ENCODE measurements around the gene GALNT9. TPM values are rescaled to one million over a fixed set of nuclear protein-coding genes. Genes with fewer than 3 reads are reported as not detected.

The GALNT9 gene
- polyA plus RNA-seq, 1 of the 3 experiments (the other 2 are of a cell fraction) = not detected

GRCh38 chr12:132181570-132182200, 147.7 kb downstream of the GALNT9 start:
- Histone ChIP-seq H3K9ac (no peak overlapping the region), H3K4me3 (ENCODE audit: low read depth in 2 of 2, low read length in 1 of 2) (no peak overlapping the region), H3K36me3 (replicated peaks in 1 of 2; ENCODE audit: control insufficient read depth in 1 of 2, insufficient read depth in 2 of 2, low read length in 1 of 2) (no peaks in the 10 kb centered on the region), H3K4me2 (no peak overlapping the region), H4K20me1 (ENCODE audit: insufficient read depth) (no peaks in the 10 kb centered on the region), H3K4me1 (ENCODE audit: control insufficient read depth in 1 of 2, insufficient read depth in 2 of 2, low read depth in 1 of 2, low read length in 1 of 2) (peaks cover 0 to 2% of the 10 kb centered on the region in 2 experiments; a peak in 1 of 4 replicates), H3K9me2 (no peaks in the 10 kb centered on the region), H3K27me3 (ENCODE audit: insufficient read depth) (peaks cover 90% of the 10 kb centered on the region), H3K9me3 (no peaks in the 10 kb centered on the region), H2AFZ (ENCODE audit: low read depth) (no peak overlapping the region), H3F3A (replicated peaks; ENCODE audit: insufficient read depth) (no peaks in the 10 kb centered on the region), H3K79me2 (ENCODE audit: insufficient read depth) (no peaks in the 10 kb centered on the region), H3K27ac (ENCODE audit: low read depth in 2 of 2, low read length in 1 of 2) (no peak overlapping the region)
- CTCF ChIA-PET = no interaction called here
- no peak for DNase-seq
- POLR2A ChIA-PET = no interaction called here
- 44% methylated on average over 22 of the region's 33 CpGs for WGBS (ENCODE audit: low lambda C conversion rate)
- TF ChIP-seq, protein P1, sequence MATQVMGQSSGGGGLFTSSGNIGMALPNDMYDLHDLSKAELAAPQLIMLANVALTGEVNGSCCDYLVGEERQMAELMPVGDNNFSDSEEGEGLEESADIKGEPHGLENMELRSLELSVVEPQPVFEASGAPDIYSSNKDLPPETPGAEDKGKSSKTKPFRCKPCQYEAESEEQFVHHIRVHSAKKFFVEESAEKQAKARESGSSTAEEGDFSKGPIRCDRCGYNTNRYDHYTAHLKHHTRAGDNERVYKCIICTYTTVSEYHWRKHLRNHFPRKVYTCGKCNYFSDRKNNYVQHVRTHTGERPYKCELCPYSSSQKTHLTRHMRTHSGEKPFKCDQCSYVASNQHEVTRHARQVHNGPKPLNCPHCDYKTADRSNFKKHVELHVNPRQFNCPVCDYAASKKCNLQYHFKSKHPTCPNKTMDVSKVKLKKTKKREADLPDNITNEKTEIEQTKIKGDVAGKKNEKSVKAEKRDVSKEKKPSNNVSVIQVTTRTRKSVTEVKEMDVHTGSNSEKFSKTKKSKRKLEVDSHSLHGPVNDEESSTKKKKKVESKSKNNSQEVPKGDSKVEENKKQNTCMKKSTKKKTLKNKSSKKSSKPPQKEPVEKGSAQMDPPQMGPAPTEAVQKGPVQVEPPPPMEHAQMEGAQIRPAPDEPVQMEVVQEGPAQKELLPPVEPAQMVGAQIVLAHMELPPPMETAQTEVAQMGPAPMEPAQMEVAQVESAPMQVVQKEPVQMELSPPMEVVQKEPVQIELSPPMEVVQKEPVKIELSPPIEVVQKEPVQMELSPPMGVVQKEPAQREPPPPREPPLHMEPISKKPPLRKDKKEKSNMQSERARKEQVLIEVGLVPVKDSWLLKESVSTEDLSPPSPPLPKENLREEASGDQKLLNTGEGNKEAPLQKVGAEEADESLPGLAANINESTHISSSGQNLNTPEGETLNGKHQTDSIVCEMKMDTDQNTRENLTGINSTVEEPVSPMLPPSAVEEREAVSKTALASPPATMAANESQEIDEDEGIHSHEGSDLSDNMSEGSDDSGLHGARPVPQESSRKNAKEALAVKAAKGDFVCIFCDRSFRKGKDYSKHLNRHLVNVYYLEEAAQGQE (IDR thresholded peaks at IDR 0.05; ENCODE audit: low read depth, low read length) = no peak
- TF ChIP-seq RXRA (IDR thresholded peaks at IDR 0.05; ENCODE audit: borderline replicate concordance, low read depth) = no peak
- TF ChIP-seq NRF1 (IDR thresholded peaks at IDR 0.05; ENCODE audit: low read depth, low read length) = no peak
- TF ChIP-seq, protein P2, sequence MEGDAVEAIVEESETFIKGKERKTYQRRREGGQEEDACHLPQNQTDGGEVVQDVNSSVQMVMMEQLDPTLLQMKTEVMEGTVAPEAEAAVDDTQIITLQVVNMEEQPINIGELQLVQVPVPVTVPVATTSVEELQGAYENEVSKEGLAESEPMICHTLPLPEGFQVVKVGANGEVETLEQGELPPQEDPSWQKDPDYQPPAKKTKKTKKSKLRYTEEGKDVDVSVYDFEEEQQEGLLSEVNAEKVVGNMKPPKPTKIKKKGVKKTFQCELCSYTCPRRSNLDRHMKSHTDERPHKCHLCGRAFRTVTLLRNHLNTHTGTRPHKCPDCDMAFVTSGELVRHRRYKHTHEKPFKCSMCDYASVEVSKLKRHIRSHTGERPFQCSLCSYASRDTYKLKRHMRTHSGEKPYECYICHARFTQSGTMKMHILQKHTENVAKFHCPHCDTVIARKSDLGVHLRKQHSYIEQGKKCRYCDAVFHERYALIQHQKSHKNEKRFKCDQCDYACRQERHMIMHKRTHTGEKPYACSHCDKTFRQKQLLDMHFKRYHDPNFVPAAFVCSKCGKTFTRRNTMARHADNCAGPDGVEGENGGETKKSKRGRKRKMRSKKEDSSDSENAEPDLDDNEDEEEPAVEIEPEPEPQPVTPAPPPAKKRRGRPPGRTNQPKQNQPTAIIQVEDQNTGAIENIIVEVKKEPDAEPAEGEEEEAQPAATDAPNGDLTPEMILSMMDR (IDR thresholded peaks at IDR 0.05) = no peak
- TF ChIP-seq POLR2AphosphoS5 (IDR thresholded peaks at IDR 0.05; ENCODE audit: low read depth, low read length) = no peak

GRCh38 chr12:132180648-132181546, 148.5 kb downstream of the GALNT9 start:
- TF ChIP-seq FOXJ3 (CRISPR knock-in tag; IDR thresholded peaks at IDR 0.05) (no peak), GABPA (IDR thresholded peaks at IDR 0.05; ENCODE audit: low read depth) (no peak), GATA2 (CRISPR knock-in tag; IDR thresholded peaks at IDR 0.05) (no peak), RFX5 (IDR thresholded peaks at IDR 0.05; ENCODE audit: low read length) (no peak), EP300 (IDR thresholded peaks at IDR 0.05; ENCODE audit: borderline replicate concordance in 1 of 2, low read depth in 1 of 2, low read length in 1 of 2) (no peak)
- TF ChIP-seq, protein P1 (IDR thresholded peaks at IDR 0.05; ENCODE audit: low read depth, low read length) = no peak
- TF ChIP-seq, protein P3, sequence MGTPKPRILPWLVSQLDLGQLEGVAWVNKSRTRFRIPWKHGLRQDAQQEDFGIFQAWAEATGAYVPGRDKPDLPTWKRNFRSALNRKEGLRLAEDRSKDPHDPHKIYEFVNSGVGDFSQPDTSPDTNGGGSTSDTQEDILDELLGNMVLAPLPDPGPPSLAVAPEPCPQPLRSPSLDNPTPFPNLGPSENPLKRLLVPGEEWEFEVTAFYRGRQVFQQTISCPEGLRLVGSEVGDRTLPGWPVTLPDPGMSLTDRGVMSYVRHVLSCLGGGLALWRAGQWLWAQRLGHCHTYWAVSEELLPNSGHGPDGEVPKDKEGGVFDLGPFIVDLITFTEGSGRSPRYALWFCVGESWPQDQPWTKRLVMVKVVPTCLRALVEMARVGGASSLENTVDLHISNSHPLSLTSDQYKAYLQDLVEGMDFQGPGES (IDR thresholded peaks at IDR 0.05; ENCODE audit: low read depth, low read length) = no peak
- TF ChIP-seq, protein P4, sequence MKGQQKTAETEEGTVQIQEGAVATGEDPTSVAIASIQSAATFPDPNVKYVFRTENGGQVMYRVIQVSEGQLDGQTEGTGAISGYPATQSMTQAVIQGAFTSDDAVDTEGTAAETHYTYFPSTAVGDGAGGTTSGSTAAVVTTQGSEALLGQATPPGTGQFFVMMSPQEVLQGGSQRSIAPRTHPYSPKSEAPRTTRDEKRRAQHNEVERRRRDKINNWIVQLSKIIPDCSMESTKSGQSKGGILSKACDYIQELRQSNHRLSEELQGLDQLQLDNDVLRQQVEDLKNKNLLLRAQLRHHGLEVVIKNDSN (IDR thresholded peaks at IDR 0.05; ENCODE audit: borderline replicate concordance, low read depth) = no peak
- Histone ChIP-seq H4K20me1 (ENCODE audit: insufficient read depth) (no peaks in the 10 kb centered on the region), H3K4me2 (no peak overlapping the region), H3K27me3 (ENCODE audit: insufficient read depth) (peaks cover 90% of the 10 kb centered on the region), H3K4me1 (ENCODE audit: control insufficient read depth in 1 of 2, insufficient read depth in 2 of 2, low read depth in 1 of 2, low read length in 1 of 2) (peaks cover 0 to 2% of the 10 kb centered on the region in 2 experiments; a peak in 1 of 4 replicates), H3K36me3 (replicated peaks in 1 of 2; ENCODE audit: control insufficient read depth in 1 of 2, insufficient read depth in 2 of 2, low read length in 1 of 2) (no peaks in the 10 kb centered on the region), H3K27ac (ENCODE audit: low read depth in 2 of 2, low read length in 1 of 2) (no peak overlapping the region), H2AFZ (ENCODE audit: low read depth) (no peak overlapping the region), H3K4me3 (ENCODE audit: low read depth in 2 of 2, low read length in 1 of 2) (no peak overlapping the region), H3K9me2 (no peaks in the 10 kb centered on the region), H3K9ac (no peak overlapping the region), H3K79me2 (ENCODE audit: insufficient read depth) (no peaks in the 10 kb centered on the region), H3K9me3 (no peaks in the 10 kb centered on the region), H3F3A (replicated peaks; ENCODE audit: insufficient read depth) (no peaks in the 10 kb centered on the region)
- ChIA-PET POLR2A (no interaction called here), CTCF (interaction anchor here (3.2 kb wide), 1 partner anchor 27 kb away, joined by 8 read pairs; no protein-coding TSS in a partner anchor)
- 40% methylated on average over 23 of the region's 30 CpGs for WGBS (ENCODE audit: low lambda C conversion rate)
- no peak for DNase-seq

Data from SK-N-SH (cell line).